Measurements from ENCODE around the gene ELFN2.

DNA sequence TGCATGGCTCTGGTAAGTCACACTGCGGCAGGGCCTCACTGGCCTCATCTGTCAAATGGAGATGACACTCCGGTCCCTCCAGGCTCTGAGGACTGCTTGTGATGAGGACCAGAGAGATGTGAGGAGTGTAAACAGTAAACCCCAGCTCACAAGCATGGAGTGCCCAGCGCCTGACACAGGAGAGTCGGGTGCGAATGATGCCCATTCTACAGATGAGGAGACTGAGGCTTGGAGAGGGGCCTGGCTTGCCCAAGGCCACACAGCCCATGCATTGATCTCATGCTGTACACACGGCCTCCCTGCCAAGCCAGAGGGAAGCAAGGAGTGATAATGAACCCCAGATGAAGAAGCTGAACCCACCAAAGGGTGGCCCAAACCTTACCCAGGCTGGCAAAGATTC, 37.2 kb downstream of the ELFN2 start:
- TF ChIP-seq, protein P1, sequence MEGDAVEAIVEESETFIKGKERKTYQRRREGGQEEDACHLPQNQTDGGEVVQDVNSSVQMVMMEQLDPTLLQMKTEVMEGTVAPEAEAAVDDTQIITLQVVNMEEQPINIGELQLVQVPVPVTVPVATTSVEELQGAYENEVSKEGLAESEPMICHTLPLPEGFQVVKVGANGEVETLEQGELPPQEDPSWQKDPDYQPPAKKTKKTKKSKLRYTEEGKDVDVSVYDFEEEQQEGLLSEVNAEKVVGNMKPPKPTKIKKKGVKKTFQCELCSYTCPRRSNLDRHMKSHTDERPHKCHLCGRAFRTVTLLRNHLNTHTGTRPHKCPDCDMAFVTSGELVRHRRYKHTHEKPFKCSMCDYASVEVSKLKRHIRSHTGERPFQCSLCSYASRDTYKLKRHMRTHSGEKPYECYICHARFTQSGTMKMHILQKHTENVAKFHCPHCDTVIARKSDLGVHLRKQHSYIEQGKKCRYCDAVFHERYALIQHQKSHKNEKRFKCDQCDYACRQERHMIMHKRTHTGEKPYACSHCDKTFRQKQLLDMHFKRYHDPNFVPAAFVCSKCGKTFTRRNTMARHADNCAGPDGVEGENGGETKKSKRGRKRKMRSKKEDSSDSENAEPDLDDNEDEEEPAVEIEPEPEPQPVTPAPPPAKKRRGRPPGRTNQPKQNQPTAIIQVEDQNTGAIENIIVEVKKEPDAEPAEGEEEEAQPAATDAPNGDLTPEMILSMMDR (IDR thresholded peaks at IDR 0.05): no peak
- no peak for TF ChIP-seq POLR2A (IDR thresholded peaks at IDR 0.05)
- TF ChIP-seq EP300 (IDR thresholded peaks at IDR 0.05): no peak

Measured in stomach (tissue), 4 donors.